OCI-LY7 (cell line): ENCODE data around the gene MPL. TPM values are rescaled to one million over a fixed set of nuclear protein-coding genes. Genes with fewer than 3 reads are reported as not detected.

Experiments
- BruUV-seq: library from RNA; stranded (reverse); fragments of 400-500 nt; replicated peaks from 2 replicates; lab custom pipeline; 2021; lab: Mats Ljungman, UMichigan
- CTCF ChIA-PET: fragments of 300-600 bp; sonication (Branson Sonifier 250); formaldehyde crosslinking; loops from one replicate; lab custom pipeline; 2022; ENCODE audit warnings: antibody characterized with exemption; ENCODE audit not compliant: unreplicated experiment; lab: Charles Lee
- POLR2A ChIA-PET: fragments of 300-600 bp; sonication (Branson Sonifier 250); formaldehyde crosslinking; loops from one replicate; lab custom pipeline; 2022; ENCODE audit warnings: antibody characterized with exemption; lab: Charles Lee
- DNase-seq: peaks from one replicate; pipeline ENCODE4 v3.0.0-alpha.2; 2015; ENCODE audit warnings: low spot score
- H2AFZ ChIP-seq: fragments of 200-600 bp; sonication (generic), shearing (Covaris generic); 2 replicates; pipeline ENCODE4 v1.6.1; 2014; ENCODE audit warnings: mild to moderate bottlenecking, antibody characterized with exemption, low read length, moderate library complexity
- H3K27ac ChIP-seq: fragments of 200-600 bp; sonication (generic); 2 replicates; pipeline ENCODE4 v1.5.1; 2014; ENCODE audit warnings: mixed run types, low read depth, mild to moderate bottlenecking, moderate library complexity, low read length, inconsistent platforms; ENCODE audit not compliant: poor library complexity, severe bottlenecking
- H3K36me3 ChIP-seq: fragments of 200-600 bp; sonication (generic); 2 replicates; pipeline ENCODE4 v1.6.1; 2014; ENCODE audit warnings: mild to moderate bottlenecking, antibody characterized with exemption, low read length, moderate library complexity, mixed read lengths; ENCODE audit not compliant: insufficient read depth
- H3K4me1 ChIP-seq: fragments of 200-600 bp; sonication (generic); 2 replicates; pipeline ENCODE4 v1.5.1; 2014; ENCODE audit warnings: mild to moderate bottlenecking, low read length; ENCODE audit not compliant: insufficient read depth, poor library complexity, severe bottlenecking
- H3K4me2 ChIP-seq: fragments of 200-600 bp; sonication (generic); 2 replicates; pipeline ENCODE4 v1.6.1; 2014; ENCODE audit warnings: mild to moderate bottlenecking, low read length
- H3K4me3 ChIP-seq: fragments of 200-600 bp; sonication (generic); 2 replicates; pipeline ENCODE4 v1.5.1; 2014; ENCODE audit warnings: mild to moderate bottlenecking, low read depth, low read length; ENCODE audit not compliant: poor library complexity, severe bottlenecking
- H3K79me2 ChIP-seq: fragments of 200-600 bp; sonication (generic); 2 replicates; pipeline ENCODE4 v1.6.1; 2016; ENCODE audit warnings: low read depth, mild to moderate bottlenecking, low read length, moderate library complexity, mixed read lengths; ENCODE audit not compliant: insufficient read depth
- H3K9me2 ChIP-seq: fragments of 200-600 bp; sonication (generic); 2 replicates; pipeline ENCODE4 v1.6.1; 2016; ENCODE audit warnings: mild to moderate bottlenecking, low read length, mixed read lengths; ENCODE audit not compliant: insufficient read depth
- H3K9me3 ChIP-seq: fragments of 200-600 bp; sonication (generic); 2 replicates; pipeline ENCODE4 v1.6.1; 2014; ENCODE audit warnings: mild to moderate bottlenecking, mixed run types, low read length, mixed read lengths
- H4K20me1 ChIP-seq: fragments of 200-600 bp; sonication (generic); 2 replicates; pipeline ENCODE4 v1.6.1; 2014; ENCODE audit warnings: mild to moderate bottlenecking, antibody characterized with exemption, low read length, moderate library complexity, mixed read lengths; ENCODE audit not compliant: insufficient read depth
- EZH2phosphoT487 ChIP-seq: fragments of 200-600 bp; sonication (generic); IDR thresholded peaks from 2 replicates; pipeline ENCODE4 v1.6.1; 2018; ENCODE audit warnings: low read depth, borderline replicate concordance, mild to moderate bottlenecking, mixed run types, antibody characterized with exemption, low read length, moderate library complexity, mixed read lengths
- intact Hi-C: fragments of 100-400 bp; cut with micrococcal nuclease; formaldehyde crosslinking; loops from one replicate; pipeline ENCODE4 v1.10.0; 2022; ENCODE audit not compliant: unreplicated experiment
- total RNA-seq, 2 experiments: library from RNA; depleted of rRNA in 1 of 2; stranded (reverse); fragments of >200 nt in 1 of 2; shearing (Covaris generic) in 1 of 2; gene quantifications; 2 replicates each; pipeline ENCODE4 v1.2.3, GENCODE V29; 2014 to 2022
- TF ChIP-seq, protein P1 (sequence below): fragments of 200-600 bp; sonication (generic); conservative IDR thresholded peaks from 2 replicates; pipeline ENCODE4 v1.5.1; 2014; ENCODE audit warnings: mild to moderate bottlenecking, antibody characterized with exemption, low read length, moderate library complexity, mixed read lengths

The MPL gene
- total RNA-seq, 2 experiments from 2014 or later: not detected

DNA sequence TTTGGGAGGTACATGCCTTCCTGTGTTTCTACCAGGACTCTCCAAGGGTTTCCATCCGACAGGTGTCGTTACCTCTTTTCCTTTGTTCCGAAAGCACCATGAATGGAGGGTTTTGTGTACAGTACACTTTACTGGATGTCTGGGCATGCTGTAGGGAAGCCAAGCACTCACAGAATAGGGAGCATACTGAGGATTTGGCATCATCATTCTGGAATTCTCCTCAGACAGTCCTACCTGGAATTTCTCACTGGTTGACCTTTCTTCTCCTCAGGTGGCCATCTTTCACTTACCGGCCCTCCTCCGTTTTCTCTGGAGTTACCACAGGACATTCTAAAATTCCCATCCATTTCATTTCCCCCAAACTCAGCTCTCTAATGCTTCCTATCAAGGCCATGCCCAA, 5.9 kb upstream of the MPL start:
- POLR2A ChIA-PET: interaction anchor here (0.6 kb wide), 1 partner anchor 122 kb away, joined by 3 read pairs; the partner anchor contains the start of gene HYI
- H3K4me2 ChIP-seq: no peak overlapping the region
- CTCF ChIA-PET: no interaction called here

DNA sequence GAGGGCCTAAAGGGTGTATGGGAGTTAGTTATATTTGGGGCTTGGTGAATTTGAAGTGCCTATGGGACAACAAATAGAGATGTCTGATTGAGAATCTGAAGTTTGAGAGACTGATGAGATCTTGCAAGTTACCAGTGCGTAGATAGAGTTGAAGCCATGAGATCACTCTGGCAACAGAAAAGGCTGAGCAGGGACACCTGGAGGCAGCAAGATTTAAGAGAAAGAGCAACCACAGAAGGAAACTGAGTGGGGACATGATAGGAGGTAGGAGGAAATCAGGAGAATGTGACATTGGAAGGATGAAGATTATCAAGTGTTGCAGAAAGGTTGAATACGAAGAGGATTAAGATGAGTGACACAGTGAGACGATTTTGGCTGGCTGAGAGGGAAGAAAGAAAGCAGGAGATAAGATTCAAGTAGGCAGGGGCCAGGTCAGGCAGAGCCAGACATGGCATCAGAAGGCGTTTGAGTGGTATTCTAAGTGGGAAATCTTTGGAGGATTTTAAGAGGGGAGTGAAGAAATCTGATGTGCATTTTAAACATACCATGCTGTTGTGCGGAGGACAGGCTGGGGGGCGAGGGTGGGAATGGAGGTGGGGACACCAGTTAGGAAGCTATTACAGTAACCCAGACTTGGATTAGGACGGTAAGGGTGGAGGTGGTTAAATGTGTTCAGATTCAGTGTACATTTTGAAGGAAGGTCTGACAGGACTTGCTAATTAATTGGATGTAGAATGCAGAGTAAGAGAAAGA, 3.0 kb upstream of the MPL start:
- H3K4me2 ChIP-seq: no peak overlapping the region
- H3K36me3 ChIP-seq: no peaks in the 10 kb centered on the region
- no peaks in the 10 kb centered on the region for H3K4me1 ChIP-seq
- no peak for DNase-seq
- intact Hi-C loops: no loop called here
- no TSS peak for BruUV-seq
- H2AFZ ChIP-seq: no peak overlapping the region
- POLR2A ChIA-PET: no interaction called here
- no peak overlapping the region for H3K27ac ChIP-seq
- no peaks in the 10 kb centered on the region for H3K79me2 ChIP-seq
- TF ChIP-seq, protein P1, sequence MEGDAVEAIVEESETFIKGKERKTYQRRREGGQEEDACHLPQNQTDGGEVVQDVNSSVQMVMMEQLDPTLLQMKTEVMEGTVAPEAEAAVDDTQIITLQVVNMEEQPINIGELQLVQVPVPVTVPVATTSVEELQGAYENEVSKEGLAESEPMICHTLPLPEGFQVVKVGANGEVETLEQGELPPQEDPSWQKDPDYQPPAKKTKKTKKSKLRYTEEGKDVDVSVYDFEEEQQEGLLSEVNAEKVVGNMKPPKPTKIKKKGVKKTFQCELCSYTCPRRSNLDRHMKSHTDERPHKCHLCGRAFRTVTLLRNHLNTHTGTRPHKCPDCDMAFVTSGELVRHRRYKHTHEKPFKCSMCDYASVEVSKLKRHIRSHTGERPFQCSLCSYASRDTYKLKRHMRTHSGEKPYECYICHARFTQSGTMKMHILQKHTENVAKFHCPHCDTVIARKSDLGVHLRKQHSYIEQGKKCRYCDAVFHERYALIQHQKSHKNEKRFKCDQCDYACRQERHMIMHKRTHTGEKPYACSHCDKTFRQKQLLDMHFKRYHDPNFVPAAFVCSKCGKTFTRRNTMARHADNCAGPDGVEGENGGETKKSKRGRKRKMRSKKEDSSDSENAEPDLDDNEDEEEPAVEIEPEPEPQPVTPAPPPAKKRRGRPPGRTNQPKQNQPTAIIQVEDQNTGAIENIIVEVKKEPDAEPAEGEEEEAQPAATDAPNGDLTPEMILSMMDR: no peak
- TF ChIP-seq EZH2phosphoT487: no peak
- H3K9me3 ChIP-seq: no peaks in the 10 kb centered on the region
- H4K20me1 ChIP-seq: no peaks in the 10 kb centered on the region
- no peak overlapping the region for H3K4me3 ChIP-seq
- no peaks in the 10 kb centered on the region for H3K9me2 ChIP-seq
- CTCF ChIA-PET: no interaction called here

More for the DNA sequence above, 5.9 kb upstream of the MPL start:
- Histone ChIP-seq H3K79me2 (no peaks in the 10 kb centered on the region), H3K9me3 (peaks cover 10% of the 10 kb centered on the region; the same call in 1 of the 2 replicates), H3K4me1 (no peaks in the 10 kb centered on the region), H3K4me3 (no peak overlapping the region), H2AFZ (no peak overlapping the region), H4K20me1 (no peaks in the 10 kb centered on the region), H3K9me2 (no peaks in the 10 kb centered on the region), H3K36me3 (no peaks in the 10 kb centered on the region), H3K27ac (no peak overlapping the region)
- BruUV-seq: no TSS peak
- DNase-seq: no peak
- intact Hi-C loops: no loop called here
- TF ChIP-seq EZH2phosphoT487: no peak
- TF ChIP-seq, protein P1: no peak

DNA sequence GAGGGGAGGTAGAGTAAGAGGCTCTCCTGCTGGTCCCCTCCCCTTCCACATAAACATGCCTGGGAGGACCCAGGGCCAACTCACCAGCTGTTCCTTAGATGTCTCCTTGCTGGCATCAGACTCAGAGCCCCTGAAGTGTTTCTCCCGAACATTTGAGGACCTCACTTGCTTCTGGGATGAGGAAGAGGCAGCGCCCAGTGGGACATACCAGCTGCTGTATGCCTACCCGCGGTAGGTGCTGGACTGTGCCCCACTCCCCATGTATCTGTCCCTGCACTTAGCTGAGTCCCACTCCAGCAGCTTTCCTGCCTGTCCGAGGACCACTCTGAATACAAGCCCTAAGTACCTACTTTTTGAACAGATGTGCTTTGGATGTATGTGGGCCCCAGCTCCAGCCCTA, 383 bp downstream of the MPL start:
- ChIA-PET POLR2A (no interaction called here), CTCF (no interaction called here)
- no peaks in the 10 kb centered on the region for H3K9me3 ChIP-seq
- H2AFZ ChIP-seq: no peak overlapping the region
- H3K79me2 ChIP-seq: no peaks in the 10 kb centered on the region
- intact Hi-C loops: no loop called here
- TF ChIP-seq, protein P1: no peak
- TF ChIP-seq EZH2phosphoT487: no peak
- no TSS peak for BruUV-seq
- no peaks in the 10 kb centered on the region for H4K20me1 ChIP-seq
- H3K4me3 ChIP-seq: no peak overlapping the region
- no peaks in the 10 kb centered on the region for H3K36me3 ChIP-seq
- H3K4me2 ChIP-seq: no peak overlapping the region
- DNase-seq: no peak
- H3K4me1 ChIP-seq: no peaks in the 10 kb centered on the region
- no peak overlapping the region for H3K27ac ChIP-seq
- no peaks in the 10 kb centered on the region for H3K9me2 ChIP-seq
